Measurements from ENCODE around the gene TEP1. TPM values are rescaled to one million over a fixed set of nuclear protein-coding genes. Genes with fewer than 3 reads are reported as not detected.

Gene TEP1
- total and polyA plus RNA-seq, 2 of the 8 experiments (the other 6 are each of a cell fraction or from before 2014, with no cell fraction given): 6.9 to 10.7 TPM

- no peak for TF ChIP-seq TAF1 (IDR thresholded peaks at IDR 0.05; ENCODE audit: low read depth, low read length)
These were observed 29.7 kb downstream of the TEP1 start (continued) for GRCh38 chr14:20383636-20384035.
